ENCODE results near the gene ADAMTS6. TPM values are rescaled to one million over a fixed set of nuclear protein-coding genes. Genes with fewer than 3 reads are reported as not detected.

Gene ADAMTS6
- total and polyA plus RNA-seq, 2 of the 13 experiments (the other 11 are each of a cell fraction or from before 2014, with no cell fraction given) = 3.1 to 8.2 TPM

- Histone ChIP-seq H2AFZ (ENCODE audit: low read length) (no peak overlapping the region), H3K9ac (ENCODE audit: insufficient read depth, low read depth, low read length) (no peak overlapping the region), H3K4me3 (replicated peaks in 1 of 3; ENCODE audit: insufficient read depth in 1 of 3, low read depth in 2 of 3, low read length in 3 of 3) (no peak overlapping the region), H3K27me3 (ENCODE audit: control insufficient read depth in 1 of 2, insufficient read depth in 2 of 2, low read length in 2 of 2) (no peaks in the 10 kb centered on the region), H3K27ac (ENCODE audit: extremely low read length, insufficient read depth, low read length) (no peak overlapping the region), H3K36me3 (replicated peaks in 1 of 2; ENCODE audit: control insufficient read depth in 1 of 2, insufficient read depth in 2 of 2, low read length in 2 of 2) (no peaks in the 10 kb centered on the region), H3K4me1 (ENCODE audit: insufficient read depth, low read length) (no peaks in the 10 kb centered on the region), H4K20me1 (ENCODE audit: insufficient read depth, low read length) (no peaks in the 10 kb centered on the region), H3K9me3 (ENCODE audit: low read length) (no peaks in the 10 kb centered on the region), H3K4me2 (ENCODE audit: low read depth, low read length) (no peak overlapping the region), H3K79me2 (ENCODE audit: insufficient read depth, low read length) (no peaks in the 10 kb centered on the region)
- 85% methylated on average over 6 of the region's 6 CpGs for WGBS (ENCODE audit: low lambda C conversion rate)
- in situ Hi-C loops (cut with HindIII; ENCODE audit: extremely low pct_ligation_motif_present, low pct_unique_long_range_greater_than_20kb) = no loop called here
- ChIA-PET POLR2A (no interaction called here), CTCF (ENCODE audit: low intra/inter-chr PET ratio, low total read pairs) (no interaction called here)
- no peak for DNase-seq (ENCODE audit: low spot score)
- BruUV-seq (replicated peaks) = no TSS peak
- no peak for ATAC-seq
- no peak for FAIRE-seq
- TF ChIP-seq ZBTB21 (CRISPR knock-in tag; IDR thresholded peaks at IDR 0.05) (no peak), CEBPB (IDR thresholded peaks at IDR 0.05; ENCODE audit: borderline replicate concordance, low read depth, low read length) (peak; percentile 51; the same call in 1 of the 2 replicates)
- intact Hi-C loops (cut with micrococcal nuclease; ENCODE audit: unreplicated experiment) = no loop called here
These were observed 26.7 kb downstream of the ADAMTS6 start for GRCh38 chr5:65455064-65455463.

GRCh38 chr5:65451436-65451835, 30.3 kb downstream of the ADAMTS6 start:
- ATAC-seq = no peak
- Histone ChIP-seq H3K4me1 (ENCODE audit: insufficient read depth, low read length) (no peaks in the 10 kb centered on the region), H3K9ac (ENCODE audit: insufficient read depth, low read depth, low read length) (no peak overlapping the region), H3K9me3 (ENCODE audit: low read length) (no peaks in the 10 kb centered on the region), H4K20me1 (ENCODE audit: insufficient read depth, low read length) (no peaks in the 10 kb centered on the region), H2AFZ (ENCODE audit: low read length) (no peak overlapping the region), H3K27ac (ENCODE audit: extremely low read length, insufficient read depth, low read length) (no peak overlapping the region), H3K36me3 (replicated peaks in 1 of 2; ENCODE audit: control insufficient read depth in 1 of 2, insufficient read depth in 2 of 2, low read length in 2 of 2) (no peaks in the 10 kb centered on the region), H3K4me2 (ENCODE audit: low read depth, low read length) (no peak overlapping the region), H3K79me2 (ENCODE audit: insufficient read depth, low read length) (no peaks in the 10 kb centered on the region), H3K4me3 (replicated peaks in 1 of 3; ENCODE audit: insufficient read depth in 1 of 3, low read depth in 2 of 3, low read length in 3 of 3) (no peak overlapping the region), H3K27me3 (ENCODE audit: control insufficient read depth in 1 of 2, insufficient read depth in 2 of 2, low read length in 2 of 2) (no peaks in the 10 kb centered on the region)
- DNase-seq (ENCODE audit: low spot score) = no peak
- no TSS peak for BruUV-seq (replicated peaks)
- POLR2A ChIA-PET = no interaction called here
- intact Hi-C loops (cut with micrococcal nuclease; ENCODE audit: unreplicated experiment) = loop anchor here (5.0 kb wide), 1 partner anchor 254 kb away; no protein-coding TSS in a partner anchor
- in situ Hi-C loops (cut with HindIII; ENCODE audit: extremely low pct_ligation_motif_present, low pct_unique_long_range_greater_than_20kb) = no loop called here
- TF ChIP-seq ZNF660 (CRISPR knock-in tag; IDR thresholded peaks at IDR 0.05; ENCODE audit: borderline replicate concordance, low read depth) = no peak
- no peak for TF ChIP-seq ZSCAN25 (CRISPR knock-in tag; IDR thresholded peaks at IDR 0.05)
- TF ChIP-seq HOXA7 (CRISPR knock-in tag; IDR thresholded peaks at IDR 0.05) = no peak
- no peak for TF ChIP-seq ZNF3 (CRISPR knock-in tag; IDR thresholded peaks at IDR 0.05)
- TF ChIP-seq SMAD9 (CRISPR knock-in tag; IDR thresholded peaks at IDR 0.05) = no peak
- no peak for TF ChIP-seq CAMTA2 (CRISPR knock-in tag; IDR thresholded peaks at IDR 0.05; ENCODE audit: borderline replicate concordance)
- TF ChIP-seq ZFP82 (CRISPR knock-in tag; IDR thresholded peaks at IDR 0.05; ENCODE audit: borderline replicate concordance) = no peak
- TF ChIP-seq HOXA5 (CRISPR knock-in tag; IDR thresholded peaks at IDR 0.05) = no peak
- TF ChIP-seq RBAK (CRISPR knock-in tag; IDR thresholded peaks at IDR 0.05) = no peak
- no peak for FAIRE-seq
- WGBS (ENCODE audit: low lambda C conversion rate) = 91% methylated on average over 2 of the region's 2 CpGs
- CTCF ChIA-PET (ENCODE audit: low intra/inter-chr PET ratio, low total read pairs) = no interaction called here
